GM12874 (cell line): ENCODE data around the gene ZNF490.

ENCODE experiments used
- CTCF ChIP-seq: IDR thresholded peaks from 2 replicates; pipeline ENCODE4 v1.5.1; 2011; ENCODE audit warnings: low read depth, mild to moderate bottlenecking, control low read depth, low read length, moderate library complexity; ENCODE audit not compliant: insufficient read depth

The ZNF490 gene

GRCh38 chr19:12546068-12546467 is 64.5 kb downstream of the ZNF490 start:
- no peak for TF ChIP-seq CTCF

GRCh38 chr19:12545267-12545666 is 65.3 kb downstream of the ZNF490 start:
- no peak for TF ChIP-seq CTCF

GRCh38 chr19:12544401-12544876 is 66.2 kb downstream of the ZNF490 start:
- no peak for TF ChIP-seq CTCF

- TF ChIP-seq CTCF: no peak
These were observed 66.8 kb downstream of the ZNF490 start for GRCh38 chr19:12543855-12544254.
